Measurements from ENCODE around the gene HCFC1R1.

HCFC1R1 gene

DNA sequence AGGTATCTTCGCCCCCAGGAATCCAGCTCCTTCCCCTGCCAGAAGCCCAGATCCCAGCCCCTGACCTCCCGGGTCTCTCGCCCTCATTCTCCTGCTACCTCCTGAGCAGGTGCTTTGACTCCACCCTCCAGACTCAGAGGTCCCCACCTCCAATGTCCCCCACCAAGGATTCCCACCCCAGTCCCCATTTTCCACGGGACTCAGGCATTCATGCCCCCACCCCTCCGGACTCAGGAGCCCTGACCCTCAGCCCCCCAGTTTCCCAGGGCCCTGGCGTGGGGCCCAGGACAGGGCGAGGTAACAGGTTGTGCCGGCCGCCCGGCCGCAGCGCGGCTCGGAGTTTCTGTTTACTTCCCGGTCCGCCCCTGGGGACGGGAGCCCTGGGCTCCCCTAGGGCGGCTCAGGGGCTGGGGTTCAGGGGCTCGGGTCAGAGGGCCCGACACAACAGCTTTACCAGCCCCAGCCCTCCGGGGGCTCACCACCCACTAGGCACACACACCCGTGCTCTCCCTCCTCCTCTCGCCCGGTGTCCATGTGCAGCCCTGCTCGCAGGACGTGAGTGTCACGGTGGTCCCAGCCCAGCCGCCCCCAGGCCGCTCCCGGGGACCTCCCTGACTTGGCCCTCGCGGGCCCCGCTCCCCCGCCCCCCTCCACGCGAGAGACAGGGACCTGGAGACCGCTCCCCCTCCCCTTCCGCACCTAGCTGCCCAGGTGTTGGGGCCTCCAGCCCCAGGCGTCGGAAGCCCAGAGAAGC lies 12.4 kb upstream of the HCFC1R1 start:
- no peak for DNase-seq (ENCODE audit: extremely low read depth in 1 of 2, low read depth in 1 of 2)

DNA sequence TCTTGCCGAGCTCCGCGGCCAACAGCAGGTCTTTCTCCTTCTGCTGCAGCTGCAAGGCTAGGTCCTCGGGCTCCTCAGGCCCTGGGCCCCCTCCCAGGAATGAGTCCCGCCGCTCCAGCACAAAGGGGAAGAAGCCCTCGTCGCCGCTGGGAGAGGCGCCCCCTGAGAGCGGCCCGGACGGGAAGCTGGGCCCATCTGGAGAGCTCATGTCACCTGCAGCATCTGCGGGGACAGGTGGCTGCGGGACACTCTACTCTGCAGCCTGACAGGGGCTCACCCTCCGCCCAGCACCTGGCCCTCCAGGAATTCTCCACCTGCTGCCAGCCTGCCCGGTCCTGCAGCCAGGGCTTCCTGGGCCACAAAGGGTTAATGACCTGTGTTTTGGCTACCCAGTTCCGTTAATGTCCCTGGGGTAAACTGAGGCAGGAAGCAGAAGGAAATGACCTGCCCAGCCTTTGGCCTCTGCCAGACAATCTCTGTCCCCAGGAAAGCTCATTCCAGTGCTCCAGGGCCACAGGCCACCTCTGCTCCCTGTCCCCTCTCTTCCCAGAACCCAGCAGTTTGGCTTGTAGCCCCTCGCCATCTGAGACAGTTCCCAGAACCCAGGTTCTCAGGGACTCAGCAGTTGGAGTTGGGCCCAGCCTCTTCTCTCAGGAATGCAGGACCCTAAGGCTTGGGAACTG lies 11.7 kb upstream of the HCFC1R1 start:
- DNase-seq (ENCODE audit: extremely low read depth in 1 of 2, low read depth in 1 of 2) = no peak

DNA sequence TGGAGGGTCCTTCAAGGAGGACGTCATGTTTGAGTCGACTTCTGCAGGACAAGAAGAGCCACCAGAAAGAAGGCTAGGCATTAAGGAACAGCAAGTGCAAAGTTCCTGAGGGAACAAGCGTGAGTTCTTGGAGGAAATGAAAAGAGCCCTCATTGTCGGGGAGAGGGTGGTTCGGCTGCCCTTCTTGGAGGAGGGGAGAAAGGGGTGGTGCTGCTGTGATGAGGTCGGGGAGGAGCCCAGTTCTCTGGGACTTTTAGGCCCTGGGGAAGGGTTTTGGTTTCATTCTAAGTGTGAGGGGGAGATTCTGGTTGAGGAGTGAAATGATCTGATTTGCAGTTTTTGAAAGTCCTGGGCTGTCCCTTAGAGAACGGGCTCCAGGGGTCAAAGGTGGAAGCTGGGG lies 8.9 kb upstream of the HCFC1R1 start:
- no peak for DNase-seq (ENCODE audit: extremely low read depth in 1 of 2, low read depth in 1 of 2)

DNA sequence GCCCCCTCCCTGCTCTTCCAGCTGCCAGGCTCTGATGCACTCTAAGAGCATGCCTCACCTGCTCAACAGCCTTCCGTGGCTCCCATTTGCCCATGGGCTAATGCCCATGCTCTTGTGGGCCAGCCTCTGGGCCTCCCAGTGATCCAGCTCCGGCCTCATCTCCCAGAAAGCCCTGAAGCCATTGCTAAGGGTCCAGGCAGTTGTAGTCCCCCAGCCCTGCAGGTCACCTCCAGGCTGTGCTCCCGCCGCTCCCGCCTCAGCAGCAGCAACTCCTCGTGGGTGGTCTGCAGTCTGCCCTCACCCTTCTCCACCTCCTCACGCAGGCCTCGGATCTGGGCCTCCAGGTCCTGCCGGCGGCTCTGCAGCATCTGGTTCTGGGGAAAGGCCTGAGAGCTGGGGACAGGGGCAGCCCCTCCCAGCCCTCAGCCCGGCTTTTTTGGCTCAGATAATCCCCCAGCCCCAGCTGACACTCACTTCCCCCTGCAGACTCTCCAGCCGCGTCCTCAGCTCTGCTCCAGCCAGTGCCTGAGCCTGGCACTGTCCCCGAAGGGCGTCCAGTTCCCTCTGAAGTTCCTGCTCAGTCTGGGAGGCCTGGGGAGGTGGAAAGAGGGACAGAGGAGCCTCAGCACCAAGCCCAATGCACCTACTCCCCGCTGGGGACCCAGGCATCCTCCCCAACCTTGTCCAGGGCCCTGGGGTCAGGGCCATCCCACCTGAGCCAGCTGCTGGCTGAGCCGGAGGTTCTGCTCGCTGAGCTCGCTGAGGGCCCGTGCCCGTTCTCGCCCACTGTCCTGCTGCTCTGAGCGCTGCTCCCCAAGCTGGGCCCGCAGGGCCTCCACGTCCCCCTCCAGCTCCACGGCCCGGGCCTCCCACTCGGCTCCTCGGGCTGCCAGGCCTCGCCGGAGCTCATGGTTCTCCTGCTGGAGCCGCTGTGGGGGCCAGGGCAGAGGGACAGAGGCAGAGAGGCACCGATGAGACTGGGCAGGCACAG lies 6.8 kb upstream of the HCFC1R1 start:
- DNase-seq (ENCODE audit: extremely low read depth in 1 of 2, low read depth in 1 of 2) = no peak

DNA sequence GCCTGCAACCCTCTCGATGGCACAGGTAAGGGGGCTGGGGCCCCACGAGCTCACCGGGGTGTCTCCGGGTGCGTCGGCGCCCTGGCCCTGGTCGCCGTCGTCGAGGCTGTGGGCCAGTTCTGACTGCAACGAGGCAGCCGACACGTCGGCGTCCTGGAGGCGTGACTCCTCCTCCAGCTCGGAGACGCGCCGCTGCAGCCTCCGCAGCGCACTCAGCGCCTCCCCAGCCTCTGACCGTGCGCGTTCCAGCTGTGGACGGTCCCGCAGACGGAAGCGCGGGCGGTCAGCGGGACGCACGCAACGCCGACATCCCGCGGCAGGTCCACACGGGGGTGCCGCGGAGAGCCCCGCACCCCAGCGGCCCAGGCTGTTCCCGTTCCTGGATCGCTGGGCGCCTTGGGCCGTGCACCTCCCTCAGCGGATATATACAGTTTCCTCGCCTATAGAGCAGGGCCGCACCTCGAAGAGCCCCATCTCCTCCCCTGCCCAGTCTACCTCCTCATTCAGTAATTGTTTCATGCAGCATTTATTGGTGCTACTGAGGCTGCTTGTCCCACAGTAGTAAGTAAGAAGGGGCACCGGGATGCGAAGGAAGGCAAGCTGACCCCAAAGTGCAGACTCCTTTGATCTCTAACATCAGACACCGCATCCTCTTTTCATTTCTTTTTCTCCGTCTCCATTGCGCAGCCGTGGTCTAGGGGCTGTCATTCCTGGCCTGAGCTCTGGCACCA lies 5.9 kb upstream of the HCFC1R1 start:
- no peak for DNase-seq (ENCODE audit: extremely low read depth in 1 of 2, low read depth in 1 of 2)

DNA sequence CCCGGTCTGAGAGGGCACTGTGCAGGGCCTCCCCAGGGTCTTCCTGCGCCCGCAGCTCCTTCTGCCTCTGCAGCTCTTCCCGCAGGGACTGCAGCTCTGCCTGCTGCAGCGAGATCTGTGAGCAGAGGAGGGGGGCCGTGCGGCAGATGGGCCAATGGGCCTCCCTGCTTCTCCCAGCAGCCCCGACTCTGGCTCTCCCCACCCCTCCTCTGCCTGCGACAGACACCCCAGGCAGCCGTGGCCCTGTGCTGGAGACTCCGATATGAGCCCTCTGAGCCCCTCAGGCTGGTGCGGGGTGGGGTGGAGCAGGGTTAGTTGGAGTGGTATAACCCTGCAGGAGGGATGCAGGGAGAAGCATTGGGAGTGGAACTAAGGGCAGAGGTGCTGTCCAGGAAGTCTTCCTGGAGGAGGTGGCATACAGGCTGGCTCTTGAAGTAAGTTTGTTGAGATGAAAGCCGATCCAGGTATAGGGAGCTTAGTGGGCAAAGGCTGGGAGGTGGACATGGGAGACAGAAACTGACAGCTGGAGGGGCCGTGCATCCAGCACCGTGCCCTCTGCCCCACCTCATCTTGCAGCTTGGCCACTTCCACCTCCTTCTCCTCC lies 5.1 kb upstream of the HCFC1R1 start:
- no peak for DNase-seq (ENCODE audit: extremely low read depth in 1 of 2, low read depth in 1 of 2)

DNA sequence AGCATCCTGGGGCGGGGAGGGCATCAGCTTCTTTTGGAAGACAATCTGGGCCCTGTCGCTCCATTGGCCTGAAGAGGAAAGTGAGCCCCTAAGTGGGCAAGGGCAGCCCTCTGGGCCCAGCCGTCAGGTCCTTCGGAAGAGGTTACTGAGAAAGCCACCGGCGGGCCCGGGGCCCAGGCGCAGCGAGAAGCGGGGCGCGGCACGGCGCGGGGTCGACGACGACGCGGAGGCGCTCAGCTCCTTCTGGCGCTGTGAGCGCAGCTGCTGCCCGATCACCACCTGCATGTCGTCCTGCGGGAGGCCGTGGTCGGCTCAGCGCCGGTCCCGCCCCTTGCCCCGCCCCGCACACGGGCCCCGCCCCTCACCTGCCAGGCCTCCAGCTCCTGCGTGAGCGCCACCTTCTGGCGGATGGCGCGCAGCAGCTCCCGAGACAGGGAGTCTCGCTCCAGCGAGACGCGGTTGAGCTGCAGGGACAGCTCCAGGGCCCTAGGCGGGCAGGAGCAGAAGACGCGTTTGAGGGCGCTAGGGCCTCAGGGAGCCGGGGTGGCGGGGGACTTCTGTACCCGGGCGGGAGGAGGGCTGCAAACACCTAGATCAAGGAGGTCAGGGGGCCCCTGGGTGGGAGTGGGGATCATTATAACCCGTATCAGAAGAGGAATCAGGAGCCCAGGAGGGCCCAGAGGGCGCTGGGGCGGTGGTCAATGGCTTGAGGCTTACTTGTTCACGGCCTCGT lies 4.4 kb upstream of the HCFC1R1 start:
- DNase-seq (ENCODE audit: extremely low read depth in 1 of 2, low read depth in 1 of 2) = peak; percentile 68 to 85

DNA sequence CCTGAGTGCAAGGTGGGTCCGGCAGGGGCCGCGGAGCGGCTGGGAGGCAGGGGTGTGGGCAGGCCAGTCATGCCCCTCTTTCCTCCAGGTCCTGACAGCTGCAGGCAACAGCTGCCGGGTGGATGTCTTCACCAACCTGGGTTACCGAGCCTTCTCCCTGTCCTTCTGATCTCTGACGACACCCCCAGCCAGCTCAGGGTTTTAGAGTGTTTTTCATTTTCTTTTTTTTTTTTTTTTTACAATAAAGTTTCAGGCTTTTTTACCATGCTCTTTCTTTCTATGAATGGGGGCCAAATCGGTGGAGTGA lies 3.7 kb upstream of the HCFC1R1 start:
- DNase-seq (ENCODE audit: extremely low read depth in 1 of 2, low read depth in 1 of 2) = no peak

DNA sequence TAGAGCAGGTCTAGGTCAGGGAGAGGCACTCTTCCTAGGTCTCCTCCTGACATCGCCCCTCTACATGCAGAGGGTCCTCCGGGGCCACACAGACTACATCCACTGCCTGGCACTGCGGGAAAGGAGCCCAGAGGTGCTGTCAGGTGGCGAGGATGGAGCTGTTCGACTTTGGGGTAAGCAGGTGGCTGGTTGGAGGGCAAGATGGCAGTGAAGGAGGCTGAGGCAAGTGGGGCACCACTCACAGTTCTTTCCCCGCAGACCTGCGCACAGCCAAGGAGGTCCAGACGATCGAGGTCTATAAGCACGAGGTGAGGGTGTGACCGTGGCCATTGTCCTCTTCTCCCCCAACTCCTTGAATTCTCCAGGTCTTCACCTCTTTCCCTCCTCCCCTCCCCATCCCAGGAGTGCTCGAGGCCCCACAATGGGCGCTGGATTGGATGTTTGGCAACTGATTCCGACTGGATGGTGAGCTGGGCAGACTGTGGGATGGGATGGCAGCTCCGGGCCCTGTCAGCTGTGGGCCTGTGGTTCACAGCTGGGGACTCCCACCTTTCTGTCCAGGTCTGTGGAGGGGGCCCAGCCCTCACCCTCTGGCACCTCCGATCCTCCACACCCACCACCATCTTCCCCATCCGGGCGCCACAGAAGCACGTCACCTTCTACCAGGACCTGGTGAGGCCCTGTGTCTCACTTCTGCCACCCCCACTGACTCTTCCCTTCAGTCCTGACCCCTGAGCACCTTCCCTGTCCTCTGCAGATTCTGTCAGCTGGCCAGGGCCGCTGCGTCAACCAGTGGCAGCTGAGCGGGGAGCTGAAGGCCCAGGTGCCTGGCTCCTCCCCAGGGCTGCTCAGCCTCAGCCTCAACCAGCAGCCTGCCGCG lies 3.1 kb upstream of the HCFC1R1 start:
- DNase-seq (ENCODE audit: extremely low read depth in 1 of 2, low read depth in 1 of 2) = no peak

DNA sequence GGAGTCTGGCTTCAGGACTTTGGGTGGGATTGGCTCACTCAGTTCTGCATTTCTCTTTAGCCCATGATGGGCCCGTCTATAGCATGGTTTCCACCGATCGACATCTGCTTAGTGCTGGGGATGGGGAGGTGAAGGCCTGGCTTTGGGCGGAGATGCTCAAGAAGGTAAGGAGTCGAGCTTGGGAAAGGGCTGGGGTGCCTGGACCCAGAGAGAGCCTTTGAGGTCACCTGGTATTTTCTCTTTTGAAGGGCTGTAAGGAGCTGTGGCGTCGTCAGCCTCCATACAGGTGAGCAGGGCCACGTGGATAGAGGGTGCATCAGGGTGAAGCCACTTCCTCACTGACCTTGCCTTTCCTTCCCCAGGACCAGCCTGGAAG lies 2.2 kb upstream of the HCFC1R1 start:
- no peak for DNase-seq (ENCODE audit: extremely low read depth in 1 of 2, low read depth in 1 of 2)

DNA sequence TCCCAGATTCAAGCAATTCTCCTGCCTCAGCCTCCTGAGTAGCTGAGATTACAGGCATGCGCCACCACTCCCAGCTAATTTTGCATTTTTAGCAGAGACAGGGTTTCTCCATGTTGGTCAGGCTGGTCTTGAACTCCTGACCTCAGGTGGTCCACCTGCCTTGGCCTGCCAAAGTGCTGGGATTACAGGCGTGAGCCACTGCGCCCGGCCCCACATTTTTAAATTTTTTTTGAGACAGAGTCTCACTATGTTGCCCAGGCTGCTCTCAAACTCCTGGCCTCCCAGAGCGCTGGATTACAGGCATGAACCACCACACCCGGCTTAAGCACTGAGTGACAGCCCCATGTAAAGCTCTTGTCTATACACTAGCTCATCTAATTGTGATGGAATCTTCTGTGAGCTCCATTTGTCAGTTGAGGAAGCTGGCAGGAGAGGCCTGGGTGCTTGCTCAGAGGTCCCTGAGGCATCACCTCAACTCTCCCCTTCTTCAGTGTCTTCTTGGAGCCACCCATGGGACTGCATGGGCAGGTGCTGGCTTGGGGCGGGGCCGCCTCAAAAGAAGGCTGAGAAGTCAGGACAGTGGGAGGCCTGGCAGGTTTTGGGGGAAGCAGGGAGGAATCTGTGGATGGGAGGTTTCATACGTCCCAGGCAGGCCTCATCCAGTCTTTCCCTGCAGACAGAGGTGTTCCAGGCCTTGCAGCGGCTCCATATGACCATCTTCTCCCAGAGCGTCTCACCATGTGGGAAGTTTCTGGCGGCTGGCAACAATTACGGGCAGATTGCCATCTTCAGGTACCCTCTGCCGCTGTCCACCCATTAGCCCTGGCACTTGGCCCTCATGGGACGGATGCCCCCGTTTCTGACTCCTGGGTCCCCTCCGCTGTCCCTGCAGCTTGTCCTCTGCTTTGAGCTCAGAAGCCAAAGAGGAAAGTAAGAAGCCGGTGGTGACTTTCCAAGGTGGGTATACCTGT lies 1.6 kb upstream of the HCFC1R1 start:
- DNase-seq (ENCODE audit: extremely low read depth in 1 of 2, low read depth in 1 of 2) = no peak

DNA sequence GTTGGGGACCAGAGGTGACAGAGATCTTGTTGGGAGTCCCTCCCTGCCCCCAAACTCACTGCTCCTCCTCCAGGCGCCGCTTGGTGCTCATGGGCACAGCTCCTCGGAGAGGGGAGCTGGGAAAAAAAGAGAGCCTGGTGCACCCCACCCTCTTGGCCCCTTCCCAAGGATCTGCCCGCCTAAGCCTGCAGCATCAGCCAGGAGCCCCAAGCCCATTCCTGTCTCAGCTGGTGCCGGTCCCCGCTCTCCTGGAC lies 400 bp downstream of the HCFC1R1 start:
- no peak for DNase-seq (ENCODE audit: extremely low read depth in 1 of 2, low read depth in 1 of 2)

DNA sequence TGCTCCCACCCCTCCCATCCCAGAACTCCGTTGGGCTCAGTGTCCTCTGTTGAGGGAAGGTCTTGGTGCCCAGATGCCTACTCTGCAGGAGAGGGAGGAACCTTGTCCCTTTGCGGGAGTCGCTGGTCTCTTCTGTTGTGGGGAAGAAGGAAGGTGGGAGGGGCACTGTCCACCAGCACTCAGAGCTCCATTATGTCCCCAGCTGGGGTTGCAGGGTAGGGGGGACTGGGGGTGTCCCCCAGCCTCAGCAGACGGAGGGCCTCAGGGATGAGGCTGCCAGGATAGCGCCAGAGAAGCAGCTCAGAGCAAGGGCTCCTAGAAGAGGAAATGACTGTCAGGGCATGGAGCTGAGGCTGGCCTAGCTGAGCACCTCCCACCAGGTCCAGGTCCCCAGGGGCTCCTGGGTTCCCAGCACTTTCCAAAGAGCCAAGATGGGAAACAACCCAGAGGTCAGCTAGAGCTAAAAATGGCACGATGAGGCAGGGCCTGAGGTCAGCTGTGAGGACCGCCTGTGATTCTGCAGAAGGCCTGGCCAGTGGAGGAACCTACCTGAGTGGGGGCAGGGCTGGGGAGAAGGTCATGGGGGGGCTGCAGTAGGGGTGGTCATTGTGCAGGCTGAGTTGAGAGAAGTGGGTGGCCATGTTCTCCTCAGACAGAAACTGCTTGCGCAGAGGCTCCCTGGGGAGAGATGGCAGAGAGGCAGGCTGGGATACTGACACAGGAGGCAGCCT lies 893 bp downstream of the HCFC1R1 start:
- DNase-seq (ENCODE audit: extremely low read depth in 1 of 2, low read depth in 1 of 2) = no peak

DNA sequence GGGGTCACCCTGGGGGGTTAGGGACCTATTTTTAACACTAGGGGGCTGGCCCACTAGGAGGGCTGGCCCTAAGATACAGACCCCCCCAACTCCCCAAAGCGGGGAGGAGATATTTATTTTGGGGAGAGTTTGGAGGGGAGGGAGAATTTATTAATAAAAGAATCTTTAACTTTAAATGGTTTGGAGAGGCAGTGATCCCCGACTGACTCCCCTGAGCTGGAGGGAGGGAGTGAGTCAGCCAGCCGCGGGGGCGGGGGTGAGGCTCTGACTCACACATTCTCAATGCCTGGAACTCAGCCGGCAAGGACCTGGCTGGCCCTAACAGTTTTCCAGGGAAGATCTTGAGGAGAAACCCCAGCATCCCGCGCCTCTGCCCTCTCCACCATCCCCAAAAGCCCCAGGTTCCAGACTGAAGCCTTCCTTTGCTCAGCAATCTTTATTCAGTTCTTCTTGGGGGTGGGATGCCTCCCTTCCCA lies 1.5 kb downstream of the HCFC1R1 start:
- peak; percentile 59 to 78 for DNase-seq (ENCODE audit: extremely low read depth in 1 of 2, low read depth in 1 of 2)

DNA sequence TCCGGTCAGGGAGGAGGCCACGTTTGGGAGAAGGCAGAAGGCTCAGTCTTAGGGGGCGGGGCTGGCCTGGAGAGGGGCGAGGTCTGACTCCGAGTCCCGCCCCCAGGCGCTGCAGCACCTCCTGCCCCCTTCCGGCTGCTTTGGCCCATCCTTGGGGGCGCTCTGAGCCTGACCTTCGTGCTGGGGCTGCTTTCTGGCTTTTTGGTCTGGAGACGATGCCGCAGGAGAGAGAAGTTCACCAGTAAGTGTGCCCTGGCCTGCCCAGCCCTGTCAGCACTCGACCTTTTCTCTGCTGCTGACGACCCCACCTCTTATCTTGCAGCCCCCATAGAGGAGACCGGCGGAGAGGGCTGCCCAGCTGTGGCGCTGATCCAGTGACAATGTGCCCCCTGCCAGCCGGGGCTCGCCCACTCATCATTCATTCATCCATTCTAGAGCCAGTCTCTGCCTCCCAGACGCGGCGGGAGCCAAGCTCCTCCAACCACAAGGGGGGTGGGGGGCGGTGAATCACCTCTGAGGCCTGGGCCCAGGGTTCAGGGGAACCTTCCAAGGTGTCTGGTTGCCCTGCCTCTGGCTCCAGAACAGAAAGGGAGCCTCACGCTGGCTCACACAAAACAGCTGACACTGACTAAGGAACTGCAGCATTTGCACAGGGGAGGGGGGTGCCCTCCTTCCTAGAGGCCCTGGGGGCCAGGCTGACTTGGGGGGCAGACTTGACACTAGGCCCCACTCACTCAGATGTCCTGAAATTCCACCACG lies 2.1 kb downstream of the HCFC1R1 start:
- DNase-seq (ENCODE audit: extremely low read depth in 1 of 2, low read depth in 1 of 2) = peak; percentile 63

DNA sequence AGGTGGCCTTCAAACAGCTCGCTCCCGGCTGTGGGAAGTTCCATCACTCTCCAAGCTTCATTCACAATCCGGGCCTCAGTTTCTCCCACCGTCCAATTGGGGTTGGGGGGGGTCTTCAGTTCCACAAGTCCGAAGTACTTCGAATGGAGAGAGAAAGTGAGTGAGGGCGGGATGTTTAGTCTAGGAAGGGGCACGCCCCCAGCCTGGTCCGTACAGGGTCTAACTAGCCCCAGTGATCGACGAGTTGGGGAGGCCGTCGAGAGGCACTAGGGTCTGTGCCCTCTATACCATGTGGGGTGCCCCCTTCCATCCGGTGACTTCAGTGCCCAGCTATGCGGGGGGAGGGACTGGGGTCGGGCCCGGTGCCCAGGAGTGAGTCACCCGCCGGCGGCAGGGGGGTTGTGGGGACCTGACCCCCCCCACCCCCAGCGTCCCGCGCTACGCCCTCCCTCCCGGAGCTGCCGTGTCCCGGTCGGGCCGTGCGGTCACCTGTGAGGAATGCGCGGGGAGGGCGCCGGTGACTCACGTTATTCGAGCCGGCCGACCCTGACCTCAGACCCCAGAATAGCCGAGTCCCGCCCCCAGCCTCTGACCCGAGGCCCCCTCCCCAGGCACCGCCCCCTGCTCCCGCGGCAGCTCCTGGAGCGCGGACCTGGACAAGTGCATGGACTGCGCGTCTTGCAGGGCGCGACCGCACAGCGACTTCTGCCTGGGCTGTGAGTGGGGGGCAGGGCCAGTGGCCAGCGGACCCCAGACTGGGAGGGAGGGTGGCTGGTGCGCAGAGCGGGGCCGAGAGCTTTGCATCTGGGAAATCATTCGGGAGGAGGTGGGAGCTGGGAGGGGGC lies 2.9 kb downstream of the HCFC1R1 start:
- peak; percentile 54 to 57 for DNase-seq (ENCODE audit: extremely low read depth in 1 of 2, low read depth in 1 of 2)
